ENCODE results near the gene UBLCP1. TPM values are rescaled to one million over a fixed set of nuclear protein-coding genes. Genes with fewer than 3 reads are reported as not detected.

UBLCP1 gene
- total RNA-seq, 4 donors from 2014 or later = 7.4 to 39.0 (median 21.6) TPM

DNA sequence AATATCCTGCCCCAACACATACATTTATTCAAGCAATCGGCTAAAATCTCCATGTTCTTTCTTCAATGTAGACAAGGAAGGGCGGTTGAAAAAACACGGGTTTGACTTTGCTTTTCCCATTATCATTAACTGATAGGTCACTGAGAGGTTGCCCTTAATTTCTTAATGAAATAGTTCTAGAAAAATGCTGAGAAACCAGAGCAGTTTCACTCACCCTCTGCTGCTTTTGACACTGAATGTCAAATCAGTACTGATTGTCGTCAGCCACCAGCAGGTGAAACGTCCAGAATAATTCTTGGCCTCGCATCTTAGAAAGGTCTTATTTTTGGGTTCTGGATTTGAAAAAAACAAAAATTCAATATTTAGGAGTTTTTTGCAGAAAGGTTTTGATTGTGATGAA lies 59.1 kb downstream of the UBLCP1 start:
- intact Hi-C loops (cut with DNase I; ENCODE audit: low total_unique reads) = no loop called here
- H3K27me3 ChIP-seq = no peaks in the 10 kb centered on the region
- no peak for DNase-seq
- H3K27ac ChIP-seq = no peak overlapping the region
- no peak overlapping the region for H3K4me3 ChIP-seq
- no peaks in the 10 kb centered on the region for H3K4me1 ChIP-seq
- TF ChIP-seq, protein P1, sequence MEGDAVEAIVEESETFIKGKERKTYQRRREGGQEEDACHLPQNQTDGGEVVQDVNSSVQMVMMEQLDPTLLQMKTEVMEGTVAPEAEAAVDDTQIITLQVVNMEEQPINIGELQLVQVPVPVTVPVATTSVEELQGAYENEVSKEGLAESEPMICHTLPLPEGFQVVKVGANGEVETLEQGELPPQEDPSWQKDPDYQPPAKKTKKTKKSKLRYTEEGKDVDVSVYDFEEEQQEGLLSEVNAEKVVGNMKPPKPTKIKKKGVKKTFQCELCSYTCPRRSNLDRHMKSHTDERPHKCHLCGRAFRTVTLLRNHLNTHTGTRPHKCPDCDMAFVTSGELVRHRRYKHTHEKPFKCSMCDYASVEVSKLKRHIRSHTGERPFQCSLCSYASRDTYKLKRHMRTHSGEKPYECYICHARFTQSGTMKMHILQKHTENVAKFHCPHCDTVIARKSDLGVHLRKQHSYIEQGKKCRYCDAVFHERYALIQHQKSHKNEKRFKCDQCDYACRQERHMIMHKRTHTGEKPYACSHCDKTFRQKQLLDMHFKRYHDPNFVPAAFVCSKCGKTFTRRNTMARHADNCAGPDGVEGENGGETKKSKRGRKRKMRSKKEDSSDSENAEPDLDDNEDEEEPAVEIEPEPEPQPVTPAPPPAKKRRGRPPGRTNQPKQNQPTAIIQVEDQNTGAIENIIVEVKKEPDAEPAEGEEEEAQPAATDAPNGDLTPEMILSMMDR (IDR thresholded peaks at IDR 0.05) = no peak
- TF ChIP-seq POLR2A (IDR thresholded peaks at IDR 0.05) = no peak
- no peaks in the 10 kb centered on the region for H3K9me3 ChIP-seq
- no peaks in the 10 kb centered on the region for H3K36me3 ChIP-seq

- H3K27me3 ChIP-seq = no peaks in the 10 kb centered on the region
- no peaks in the 10 kb centered on the region for H3K4me1 ChIP-seq
- H3K9me3 ChIP-seq = no peaks in the 10 kb centered on the region
- H3K36me3 ChIP-seq = no peaks in the 10 kb centered on the region
- intact Hi-C loops (cut with DNase I; ENCODE audit: low total_unique reads) = no loop called here
- no peak for DNase-seq
- TF ChIP-seq, protein P1 (IDR thresholded peaks at IDR 0.05) = no peak
- TF ChIP-seq POLR2A (IDR thresholded peaks at IDR 0.05) = no peak
- H3K4me3 ChIP-seq = no peak overlapping the region
- H3K27ac ChIP-seq = no peak overlapping the region
Measured at GRCh38 chr5:159324102-159324755, 61.1 kb downstream of the UBLCP1 start.

GRCh38 chr5:159324986-159325385 lies 61.9 kb downstream of the UBLCP1 start:
- no peaks in the 10 kb centered on the region for H3K36me3 ChIP-seq
- TF ChIP-seq, protein P1 (IDR thresholded peaks at IDR 0.05) = no peak
- no peak for TF ChIP-seq POLR2A (IDR thresholded peaks at IDR 0.05)
- no peak overlapping the region for H3K27ac ChIP-seq
- no peak overlapping the region for H3K4me3 ChIP-seq
- no peaks in the 10 kb centered on the region for H3K27me3 ChIP-seq
- intact Hi-C loops (cut with DNase I; ENCODE audit: low total_unique reads) = no loop called here
- no peaks in the 10 kb centered on the region for H3K9me3 ChIP-seq
- no peak for DNase-seq
- no peaks in the 10 kb centered on the region for H3K4me1 ChIP-seq

- TF ChIP-seq, protein P1 (IDR thresholded peaks at IDR 0.05) = no peak
- TF ChIP-seq POLR2A (IDR thresholded peaks at IDR 0.05) = no peak
- no peak for DNase-seq
- no peaks in the 10 kb centered on the region for H3K27me3 ChIP-seq
- H3K27ac ChIP-seq = no peak within 1 kb of the TSS
- no peaks in the 10 kb centered on the region for H3K36me3 ChIP-seq
- intact Hi-C loops (cut with DNase I; ENCODE audit: low total_unique reads) = no loop called here
- H3K4me1 ChIP-seq = no peaks in the 10 kb centered on the region
- H3K4me3 ChIP-seq = no peak within 1 kb of the TSS
- H3K9me3 ChIP-seq = no peaks in the 10 kb centered on the region
Measured at GRCh38 chr5:159330131-159330800, 67.2 kb downstream of the UBLCP1 start, which contains the start of gene IL12B. IL12B (minus strand) TSS chr5:159330487; CDS start chr5:159326782, 3,705 bp downstream.
